ENCODE measurements around the gene RGS13.

The RGS13 gene

DNA sequence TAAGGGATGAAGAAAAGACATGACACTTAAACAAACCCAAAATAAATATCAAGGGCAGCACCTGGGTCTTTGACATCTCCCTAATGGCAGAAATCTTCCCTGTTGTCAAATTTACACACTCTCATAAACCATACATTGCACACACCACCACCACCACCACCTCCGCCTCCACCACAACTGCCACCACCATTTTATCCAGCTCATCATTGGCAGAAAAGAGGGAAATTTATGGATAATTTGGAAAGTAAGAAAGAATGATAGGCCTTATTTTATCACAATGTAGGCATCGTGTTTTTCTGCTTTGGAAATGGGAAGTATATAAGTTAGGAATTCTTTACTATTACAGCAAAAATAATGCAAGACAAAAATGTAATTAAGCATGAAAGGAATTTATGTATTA is 27.3 kb upstream of the RGS13 start:
- DNase-seq (ENCODE audit: extremely low read depth, low read depth): no peak
- TF ChIP-seq, protein P1, sequence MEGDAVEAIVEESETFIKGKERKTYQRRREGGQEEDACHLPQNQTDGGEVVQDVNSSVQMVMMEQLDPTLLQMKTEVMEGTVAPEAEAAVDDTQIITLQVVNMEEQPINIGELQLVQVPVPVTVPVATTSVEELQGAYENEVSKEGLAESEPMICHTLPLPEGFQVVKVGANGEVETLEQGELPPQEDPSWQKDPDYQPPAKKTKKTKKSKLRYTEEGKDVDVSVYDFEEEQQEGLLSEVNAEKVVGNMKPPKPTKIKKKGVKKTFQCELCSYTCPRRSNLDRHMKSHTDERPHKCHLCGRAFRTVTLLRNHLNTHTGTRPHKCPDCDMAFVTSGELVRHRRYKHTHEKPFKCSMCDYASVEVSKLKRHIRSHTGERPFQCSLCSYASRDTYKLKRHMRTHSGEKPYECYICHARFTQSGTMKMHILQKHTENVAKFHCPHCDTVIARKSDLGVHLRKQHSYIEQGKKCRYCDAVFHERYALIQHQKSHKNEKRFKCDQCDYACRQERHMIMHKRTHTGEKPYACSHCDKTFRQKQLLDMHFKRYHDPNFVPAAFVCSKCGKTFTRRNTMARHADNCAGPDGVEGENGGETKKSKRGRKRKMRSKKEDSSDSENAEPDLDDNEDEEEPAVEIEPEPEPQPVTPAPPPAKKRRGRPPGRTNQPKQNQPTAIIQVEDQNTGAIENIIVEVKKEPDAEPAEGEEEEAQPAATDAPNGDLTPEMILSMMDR (IDR thresholded peaks at IDR 0.05; ENCODE audit: low read depth, low read length): no peak

DNA sequence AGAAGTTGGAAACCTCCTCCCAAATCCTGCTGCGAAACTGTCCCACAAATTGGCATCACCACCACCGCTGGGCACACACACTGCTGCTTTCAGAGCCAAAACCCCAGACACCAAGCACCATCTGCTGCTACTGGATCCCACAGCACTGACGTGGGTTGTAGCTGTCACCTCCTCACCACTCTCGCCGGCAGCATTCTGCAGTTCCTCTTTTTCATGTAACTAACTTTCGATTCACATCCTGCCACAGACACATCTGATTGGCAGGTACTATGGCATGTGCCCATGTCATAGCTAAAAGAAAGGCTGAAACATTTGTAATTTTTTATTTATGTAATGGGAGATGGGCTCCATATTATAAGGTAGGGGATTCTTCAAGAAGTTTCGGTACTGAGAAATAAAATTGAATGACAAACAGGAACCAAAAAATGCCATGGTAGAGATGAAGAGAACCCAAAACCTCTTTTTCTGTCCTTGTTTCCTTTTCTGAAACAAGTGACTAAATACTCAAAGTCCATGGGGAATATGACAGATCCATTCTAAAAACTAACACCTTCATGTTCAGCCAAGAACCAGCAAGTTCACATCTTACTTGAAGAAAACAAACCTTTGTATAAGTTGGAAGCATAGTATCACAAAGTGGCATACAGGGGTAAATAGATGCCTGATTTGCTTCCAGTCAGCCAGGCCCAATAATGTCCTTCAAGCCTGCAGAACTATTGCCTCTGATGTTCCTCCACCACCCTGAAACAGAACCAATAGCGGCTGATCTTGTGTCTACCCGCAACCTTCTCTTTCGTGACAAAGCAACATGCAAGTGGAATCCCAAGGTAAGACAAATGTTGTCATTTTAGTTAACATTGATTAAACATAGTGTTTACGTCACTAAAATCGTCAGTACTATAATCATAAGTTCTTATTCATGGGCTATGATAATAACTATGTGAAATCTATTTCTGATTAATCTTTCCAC is 26.6 kb upstream of the RGS13 start:
- TF ChIP-seq, protein P1 (IDR thresholded peaks at IDR 0.05; ENCODE audit: low read depth, low read length): no peak
- no peak for DNase-seq (ENCODE audit: extremely low read depth, low read depth)

DNA sequence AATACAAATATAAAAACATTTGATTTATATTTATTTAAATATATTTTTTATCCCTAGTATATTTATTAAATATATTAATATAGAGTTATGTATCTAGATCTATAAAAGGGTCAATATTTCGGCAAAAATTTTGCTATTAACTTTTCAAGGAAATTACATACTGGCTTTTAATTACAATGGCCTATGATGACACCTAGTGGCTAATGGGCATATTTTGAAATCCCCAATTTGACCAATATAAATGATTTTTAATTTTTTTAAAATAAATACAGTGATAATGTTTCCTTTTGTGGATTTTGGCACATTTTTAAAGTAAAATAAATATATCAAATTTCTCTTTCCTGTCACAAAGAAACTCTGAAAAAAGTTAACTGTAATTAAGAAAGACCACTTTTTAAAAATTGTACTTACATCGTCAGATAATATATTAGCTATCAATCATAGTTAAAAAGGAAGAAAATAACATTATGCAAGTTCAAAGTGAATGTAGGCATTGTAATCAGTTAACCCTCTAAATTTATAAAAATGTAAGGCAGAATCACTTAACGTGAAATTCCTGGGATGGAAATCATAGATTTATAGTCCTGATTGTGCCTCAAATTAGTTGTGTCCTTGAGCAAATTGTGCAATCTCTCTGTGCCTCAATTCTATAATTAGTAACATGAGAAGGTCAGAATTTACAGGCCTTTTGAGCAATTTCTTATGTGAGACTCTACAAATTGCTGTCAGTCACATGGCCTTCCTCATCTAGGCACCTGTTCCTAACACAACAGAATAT is 25.6 kb upstream of the RGS13 start:
- TF ChIP-seq, protein P1 (IDR thresholded peaks at IDR 0.05; ENCODE audit: low read depth, low read length): peak; percentile 45

DNA sequence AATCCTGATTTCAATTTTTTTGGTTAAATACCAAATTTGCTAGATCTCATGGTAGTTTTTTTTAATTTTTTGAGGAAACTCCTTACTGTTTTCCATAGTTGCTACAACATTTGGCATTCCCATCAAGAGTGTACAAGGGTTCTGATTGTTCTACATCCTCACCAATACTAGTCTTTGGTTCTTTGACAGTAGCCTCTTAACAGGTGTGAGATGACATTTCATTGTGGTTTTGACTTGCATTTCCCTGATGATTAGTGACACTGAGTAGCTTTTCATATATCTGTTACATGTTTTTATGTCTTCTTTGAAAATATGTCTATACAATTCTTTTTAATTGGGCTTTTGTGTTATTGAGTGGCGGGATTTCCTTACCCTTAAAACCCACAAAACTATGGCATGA is 20.9 kb upstream of the RGS13 start:
- DNase-seq (ENCODE audit: extremely low read depth, low read depth): no peak
- TF ChIP-seq, protein P1 (IDR thresholded peaks at IDR 0.05; ENCODE audit: low read depth, low read length): no peak

More for the DNA sequence above, 25.6 kb upstream of the RGS13 start:
- peak; percentile 35 for DNase-seq (ENCODE audit: extremely low read depth, low read depth)

DNA sequence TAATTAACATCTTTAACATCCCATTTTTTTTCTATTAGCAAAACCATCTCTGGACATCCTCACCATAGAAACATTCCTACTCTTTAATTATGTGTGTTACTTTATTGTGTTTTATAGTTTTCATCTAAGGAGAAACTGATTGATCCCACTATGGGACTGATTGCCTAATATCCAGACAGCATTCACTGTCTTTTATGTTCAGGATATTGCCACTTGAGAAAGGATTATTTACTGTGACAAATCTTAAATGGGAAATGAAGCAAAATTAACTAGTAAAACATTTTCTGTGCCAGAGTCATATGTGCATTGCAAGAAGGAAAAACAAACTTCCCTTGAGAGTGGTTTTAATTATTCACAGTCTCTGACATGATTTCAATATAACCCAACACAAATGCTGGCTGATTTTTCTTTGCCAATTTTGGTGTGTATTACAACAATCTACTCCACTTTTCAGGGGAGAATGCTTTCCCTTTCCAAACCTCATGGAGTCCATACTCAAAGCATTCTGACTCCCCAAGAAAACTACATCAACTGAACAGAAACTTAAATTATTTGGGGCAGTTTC is 15.8 kb upstream of the RGS13 start:
- TF ChIP-seq, protein P1 (IDR thresholded peaks at IDR 0.05; ENCODE audit: low read depth, low read length): no peak

DNA sequence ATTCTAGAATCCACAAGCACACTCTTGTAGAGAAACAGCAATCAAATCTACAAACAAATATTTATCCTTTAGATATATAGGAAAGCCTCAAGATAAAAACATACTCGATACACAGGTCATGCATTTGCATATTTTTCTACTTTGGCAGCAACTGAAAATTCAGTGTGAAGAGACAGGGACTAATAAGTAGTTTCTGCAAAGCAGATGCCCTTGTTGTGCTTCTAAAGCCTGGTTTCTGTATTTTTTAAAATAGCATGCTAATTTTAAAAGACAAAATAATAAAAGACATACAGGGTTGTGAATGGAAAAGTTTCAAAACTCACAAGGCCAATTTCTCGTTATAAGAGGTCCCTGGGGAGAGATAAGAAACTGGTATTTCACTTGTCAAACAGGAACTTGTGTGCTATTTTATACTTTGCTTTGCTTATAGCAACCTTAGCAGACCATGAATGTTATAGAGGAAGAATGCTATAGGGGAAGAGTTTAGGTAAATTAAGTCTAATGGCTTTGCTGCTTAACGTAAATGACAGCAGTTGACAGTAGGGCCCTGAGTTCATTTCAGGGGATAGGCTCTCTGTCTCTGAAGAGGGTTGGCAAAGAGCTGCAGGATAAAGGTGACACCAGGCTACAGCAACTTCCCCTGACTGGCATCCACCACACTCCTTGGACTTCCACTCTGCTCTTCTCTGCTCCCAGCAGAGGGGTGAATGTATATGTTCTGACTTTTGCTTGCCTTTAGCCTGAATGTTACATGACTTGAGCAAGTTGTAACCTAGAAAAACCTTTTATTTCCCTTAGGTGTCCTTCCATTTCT is 9.4 kb upstream of the RGS13 start:
- TF ChIP-seq, protein P1 (IDR thresholded peaks at IDR 0.05; ENCODE audit: low read depth, low read length): no peak
- no peak for DNase-seq (ENCODE audit: extremely low read depth, low read depth)

More for the DNA sequence above, 15.8 kb upstream of the RGS13 start:
- no peak for DNase-seq (ENCODE audit: extremely low read depth, low read depth)
